ENCODE data around the gene MZB1.

- no peak for TF ChIP-seq CTCF (conservative IDR thresholded peaks at IDR 0.05 in 1 of 2, IDR thresholded peaks at IDR 0.05 in 1 of 2; ENCODE audit: low read depth in 1 of 2, low read length in 2 of 2)
- no peak for TF ChIP-seq EZH2 (IDR thresholded peaks at IDR 0.05; ENCODE audit: low read length, missing control alignments)
These were observed 6.3 kb downstream of the MZB1 start, which contains the start of gene SLC23A1 for GRCh38 chr5:139383275-139383992.

All from fibroblast of lung (primary cell).